GM18858 (cell line): ENCODE measurements around the gene NFATC3.

Experiments used
- ATAC-seq: cut with Tn5 transposase; IDR thresholded peaks from one replicate; pipeline ENCODE4 v1.9.1; 2021; ENCODE audit not compliant: unreplicated experiment

Gene NFATC3

DNA sequence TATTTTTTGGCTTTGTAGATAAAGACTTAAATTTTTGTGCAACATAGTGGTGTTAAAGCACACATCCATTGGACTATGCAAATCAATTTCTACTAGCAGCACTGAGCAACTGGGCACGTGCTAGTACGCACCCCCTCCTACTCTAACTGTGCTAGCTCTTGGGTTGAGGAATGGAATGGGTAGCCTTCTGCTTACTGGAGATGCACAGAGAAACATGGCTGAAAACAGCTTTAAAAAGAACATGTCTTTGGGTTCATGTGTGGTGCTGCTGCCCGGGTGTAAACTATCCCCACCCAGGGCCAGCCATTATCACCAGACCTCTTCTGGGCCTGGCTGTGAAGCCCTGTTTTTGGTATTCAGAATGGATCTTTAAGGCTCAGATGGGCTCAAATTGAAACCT lies 143.5 kb downstream of the NFATC3 start:
- no peak for ATAC-seq

DNA sequence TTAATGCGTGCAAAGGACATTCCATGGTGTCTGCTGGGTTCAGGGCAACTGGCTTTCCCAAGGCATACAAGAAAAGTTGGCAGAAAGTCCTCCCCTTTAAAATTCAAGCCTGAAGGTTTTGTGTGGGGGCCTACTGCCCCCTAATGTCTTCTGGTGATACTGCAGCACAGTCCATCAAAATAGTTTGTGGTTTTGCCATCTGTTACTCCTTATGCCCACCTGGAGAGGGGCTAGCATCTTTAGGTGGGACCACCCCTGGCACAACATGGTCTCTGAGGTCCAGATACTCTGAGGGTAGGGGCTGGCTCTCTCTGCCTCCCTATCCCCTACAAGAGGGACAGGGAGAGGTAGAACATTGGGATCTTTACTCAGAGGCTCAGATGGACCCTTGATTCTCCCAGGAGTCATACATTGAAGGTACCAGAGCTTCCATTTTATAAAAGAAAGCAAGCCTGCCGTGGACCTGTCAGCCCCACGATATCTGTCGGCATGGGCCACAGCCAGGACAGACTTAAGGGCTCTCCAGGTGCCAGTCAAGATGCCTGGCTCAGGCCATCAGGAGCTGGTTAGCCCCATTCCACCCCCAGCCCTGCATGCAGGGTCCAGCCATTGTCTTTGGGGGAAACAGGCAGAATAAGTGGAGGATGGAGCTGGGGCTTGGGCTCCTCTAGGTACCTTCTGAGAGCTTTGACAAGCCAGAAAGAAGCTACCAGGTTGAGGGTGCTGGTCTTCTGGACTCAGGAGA lies 144.4 kb downstream of the NFATC3 start:
- no peak for ATAC-seq

DNA sequence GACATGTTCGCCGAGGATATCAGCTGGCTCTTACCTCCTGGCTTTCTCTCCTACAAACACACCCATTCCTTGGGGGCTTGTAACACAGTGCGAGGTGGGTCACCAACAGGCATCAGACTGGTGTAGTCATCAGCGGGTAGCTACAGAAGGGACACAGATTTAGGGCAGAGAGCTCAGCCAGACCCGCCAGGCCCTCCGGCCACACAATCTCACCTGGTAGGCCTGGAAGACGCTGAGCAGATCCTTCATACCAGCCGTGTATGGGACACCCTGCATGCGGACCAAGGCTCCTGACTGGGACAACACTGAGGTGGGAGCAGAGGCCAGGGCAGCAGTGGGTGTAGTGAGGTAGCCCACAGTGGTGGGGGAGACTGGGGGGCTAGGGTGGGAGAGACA lies 145.0 kb downstream of the NFATC3 start:
- no peak for ATAC-seq

DNA sequence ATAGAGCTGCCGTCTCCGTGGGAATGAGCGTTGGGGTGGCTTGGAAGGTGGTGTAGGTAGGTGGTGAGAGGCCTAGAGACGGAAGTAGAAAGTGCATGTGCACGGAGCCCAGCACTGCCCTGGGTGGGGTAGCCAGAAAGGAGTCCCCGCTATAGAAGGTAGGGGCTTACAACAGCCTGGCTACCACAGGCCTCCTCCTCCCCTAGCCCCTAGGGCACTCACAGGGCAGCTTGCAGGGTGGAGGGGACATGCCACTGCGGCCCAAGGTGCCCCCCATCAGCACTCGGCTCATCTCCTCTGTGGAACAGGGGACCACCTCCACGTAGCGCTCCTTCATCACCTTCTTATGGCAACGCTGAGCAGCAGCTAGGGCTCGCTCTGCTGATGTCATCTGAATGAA lies 145.8 kb downstream of the NFATC3 start:
- no peak for ATAC-seq

DNA sequence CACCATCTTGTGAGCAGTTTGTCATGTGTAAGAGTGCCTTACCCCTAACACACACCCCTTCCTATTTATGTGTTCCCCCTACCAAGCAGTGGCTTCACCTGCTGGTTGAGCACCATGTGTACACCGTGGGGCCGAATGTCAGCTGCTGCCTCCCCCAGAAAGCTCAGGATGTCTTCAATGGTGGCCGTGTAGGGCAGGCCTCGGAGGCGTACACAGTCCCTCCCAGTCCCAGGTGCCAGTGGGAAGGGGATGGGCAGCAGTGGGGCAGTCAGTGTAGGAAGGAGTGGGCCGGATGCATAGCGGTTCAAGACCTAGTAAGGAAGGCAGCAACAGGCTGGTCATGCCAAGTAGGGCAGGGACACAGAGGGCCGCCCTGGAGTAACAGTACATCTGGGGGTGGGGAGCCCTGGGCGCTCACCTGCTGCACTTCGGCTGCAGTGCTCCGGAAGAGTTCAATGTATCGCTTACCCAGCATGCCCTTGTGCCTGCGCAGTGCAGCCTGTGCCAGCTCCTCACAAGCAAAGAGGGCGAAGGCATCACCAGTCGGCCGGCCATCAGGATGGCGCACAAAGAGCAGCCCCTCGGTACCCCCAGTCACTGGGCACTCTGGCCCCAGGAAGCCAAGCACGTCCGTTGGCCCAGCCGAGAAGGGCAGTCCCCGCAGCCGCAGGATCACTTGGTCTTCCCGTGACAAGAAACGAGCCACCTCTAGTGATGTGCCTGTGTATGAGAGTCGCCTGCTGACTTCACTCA lies 146.4 kb downstream of the NFATC3 start:
- no peak for ATAC-seq

DNA sequence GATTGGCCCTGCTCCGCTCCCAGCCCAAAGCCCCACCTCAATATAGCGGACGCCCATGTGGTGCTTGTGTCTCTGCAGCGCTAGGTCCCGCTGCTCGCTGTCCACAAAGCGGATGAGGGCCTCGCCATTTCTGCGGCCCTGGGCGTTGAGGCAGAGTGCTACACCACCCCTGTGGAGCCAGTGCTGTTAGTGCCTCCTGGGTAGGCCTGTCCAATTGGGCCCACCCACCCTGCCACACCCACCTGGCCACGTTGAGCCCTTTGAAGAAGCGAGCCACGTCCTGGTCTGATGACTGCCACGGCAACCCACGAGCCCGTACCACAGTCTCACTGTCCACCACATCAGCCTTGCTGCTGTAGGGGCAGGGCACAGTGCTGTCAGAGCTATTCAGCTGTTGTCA lies 147.2 kb downstream of the NFATC3 start:
- no peak for ATAC-seq

DNA sequence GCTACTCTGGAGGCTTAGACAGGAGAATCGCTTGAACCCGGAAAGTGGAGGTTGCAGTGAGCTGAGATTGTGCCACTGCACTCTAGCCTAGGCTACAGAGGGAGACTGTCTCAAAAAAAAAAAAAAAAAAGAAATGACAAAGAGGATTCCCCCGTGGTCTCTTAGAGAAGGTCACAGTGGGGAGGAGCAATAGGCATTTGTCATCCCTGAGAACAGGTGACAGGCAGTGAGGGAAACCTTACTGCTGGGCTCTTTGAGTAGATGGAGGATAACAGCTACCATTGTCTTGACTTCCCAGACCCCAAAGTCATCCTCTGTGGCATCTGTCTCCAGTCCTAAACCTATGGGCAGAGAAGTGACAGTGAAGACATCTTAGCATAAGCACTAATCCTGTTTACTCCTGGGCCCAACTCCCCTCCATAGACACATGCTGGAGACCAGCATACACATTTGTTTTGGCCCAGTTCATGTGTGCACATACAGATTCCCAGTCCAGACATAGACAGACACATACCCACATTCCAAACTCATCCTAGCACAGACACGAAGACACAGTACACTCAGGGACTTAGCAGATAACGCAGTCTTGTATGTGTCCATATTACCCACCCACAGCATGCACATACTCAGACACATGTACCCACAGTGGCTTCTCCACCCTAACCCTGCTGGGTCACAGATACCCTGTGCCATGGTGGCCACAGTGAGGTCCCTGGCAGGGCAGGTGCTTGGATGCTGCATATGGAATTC lies 148.1 kb downstream of the NFATC3 start:
- no peak for ATAC-seq

DNA sequence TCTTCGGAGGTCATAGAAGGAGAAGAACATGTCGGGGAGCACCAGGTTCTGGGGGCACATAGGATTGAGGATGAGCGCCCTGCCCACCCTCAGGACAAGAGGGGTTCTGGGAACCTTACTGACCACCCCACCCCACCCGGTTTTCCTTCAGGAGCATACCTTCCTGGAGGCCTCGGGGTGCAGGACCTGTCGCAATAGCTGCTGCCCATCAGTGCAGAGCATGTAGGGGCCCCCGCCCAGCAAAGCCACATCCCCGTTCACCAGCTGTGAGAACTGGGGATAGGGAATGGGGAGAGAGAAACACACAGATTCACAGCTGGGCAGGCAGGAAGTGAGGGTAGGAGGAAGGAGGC lies 148.6 kb downstream of the NFATC3 start:
- no peak for ATAC-seq

DNA sequence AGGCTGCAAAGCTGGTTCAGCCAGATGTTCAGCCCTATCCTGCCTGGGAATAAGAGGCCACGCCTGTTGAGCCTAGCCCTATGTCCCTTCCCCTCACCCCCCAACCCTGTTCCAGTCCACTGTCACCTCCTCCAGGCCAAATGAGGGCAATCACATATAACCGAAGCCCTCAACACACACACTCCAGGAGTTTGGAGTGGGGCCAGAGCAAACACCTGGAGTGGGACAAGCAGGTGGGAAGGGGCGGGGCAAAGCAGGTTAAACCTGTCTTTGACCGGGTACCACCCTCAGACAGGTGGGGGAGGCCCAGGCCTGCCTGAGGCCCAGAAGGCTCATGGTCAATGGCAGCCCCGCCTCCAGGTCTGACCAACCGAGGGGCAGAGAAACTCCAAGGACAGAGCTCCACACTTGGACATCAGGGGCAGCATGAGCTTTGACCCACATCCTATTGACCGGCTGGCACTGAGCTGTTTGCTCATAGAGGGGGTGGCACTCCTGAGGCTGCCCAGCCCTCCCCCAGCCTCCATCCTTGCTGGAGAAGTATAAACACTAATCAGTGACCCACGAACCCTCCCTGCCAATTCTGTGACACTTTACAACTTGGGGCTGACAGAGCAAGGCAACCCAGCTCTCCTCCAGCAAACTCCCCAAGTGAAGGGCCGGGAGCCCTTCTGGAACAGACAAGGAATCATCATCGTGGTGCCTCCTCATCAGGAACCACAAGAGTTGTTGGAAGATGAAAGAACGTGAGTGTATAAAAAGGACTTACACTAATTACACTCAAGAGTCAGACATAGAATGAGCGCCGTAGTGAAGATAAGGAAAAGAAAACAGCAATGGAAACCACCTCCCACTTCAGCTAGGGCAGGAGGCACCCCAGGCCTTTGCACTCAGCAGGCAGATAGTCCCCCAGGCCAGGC lies 149.3 kb downstream of the NFATC3 start:
- no peak for ATAC-seq

DNA sequence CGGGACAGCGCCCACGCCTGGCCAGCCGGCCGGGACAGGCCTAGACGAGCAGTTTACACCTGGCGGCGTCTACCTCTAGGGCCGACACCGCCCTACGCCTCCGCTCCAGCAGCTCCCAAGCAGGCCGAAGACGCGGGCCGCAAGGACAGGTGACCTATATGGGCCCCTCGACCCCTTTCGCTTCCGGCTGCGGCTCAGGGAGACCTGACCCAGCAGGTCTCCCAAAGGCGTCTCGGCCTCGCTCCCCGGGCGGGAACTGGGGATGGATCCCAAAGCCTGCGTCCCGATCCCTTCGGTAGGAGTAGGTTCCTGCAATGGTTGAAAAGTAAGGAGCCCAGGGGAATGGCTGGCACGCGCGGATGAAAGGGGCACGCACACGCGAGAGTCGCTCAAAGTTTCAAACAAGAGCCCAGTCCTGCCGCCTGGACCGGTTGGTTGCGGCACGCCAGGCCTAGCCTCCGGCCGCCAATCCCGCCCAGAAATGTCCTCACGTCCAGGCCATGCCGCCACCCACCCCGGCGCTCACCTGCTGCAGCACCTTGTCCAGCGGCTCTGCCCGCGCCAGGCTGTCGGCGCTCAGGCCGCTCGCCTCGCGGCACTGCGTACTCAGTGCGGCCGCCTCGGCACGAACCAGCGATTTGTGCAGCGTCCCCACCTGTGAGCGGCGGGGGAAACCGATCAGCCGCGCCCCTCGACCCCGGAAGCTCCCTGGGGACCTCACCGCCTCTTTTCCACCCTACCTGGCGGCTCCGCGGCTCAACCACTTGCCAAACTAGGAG lies 150.1 kb downstream of the NFATC3 start:
- no peak for ATAC-seq

DNA sequence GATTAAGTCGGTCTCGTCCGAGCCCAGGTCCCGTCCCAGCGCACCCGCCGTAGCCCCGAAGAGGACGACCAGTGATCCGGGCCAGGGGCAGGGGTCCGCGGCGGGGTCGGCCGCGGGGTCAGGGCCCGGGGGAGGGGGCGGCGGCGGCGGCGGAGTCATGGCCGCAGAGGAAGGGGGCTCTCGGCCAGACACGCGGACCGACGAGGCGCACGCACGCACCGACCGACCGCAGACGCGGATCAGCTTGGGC lies 150.6 kb downstream of the NFATC3 start, which contains the start of gene ESRP2:
Gene ESRP2, minus strand, starts transcription at position 241 of the 250 bp plus-strand sequence. Its CDS starts 82 bp downstream, at position 159.
- ATAC-seq = no peak

DNA sequence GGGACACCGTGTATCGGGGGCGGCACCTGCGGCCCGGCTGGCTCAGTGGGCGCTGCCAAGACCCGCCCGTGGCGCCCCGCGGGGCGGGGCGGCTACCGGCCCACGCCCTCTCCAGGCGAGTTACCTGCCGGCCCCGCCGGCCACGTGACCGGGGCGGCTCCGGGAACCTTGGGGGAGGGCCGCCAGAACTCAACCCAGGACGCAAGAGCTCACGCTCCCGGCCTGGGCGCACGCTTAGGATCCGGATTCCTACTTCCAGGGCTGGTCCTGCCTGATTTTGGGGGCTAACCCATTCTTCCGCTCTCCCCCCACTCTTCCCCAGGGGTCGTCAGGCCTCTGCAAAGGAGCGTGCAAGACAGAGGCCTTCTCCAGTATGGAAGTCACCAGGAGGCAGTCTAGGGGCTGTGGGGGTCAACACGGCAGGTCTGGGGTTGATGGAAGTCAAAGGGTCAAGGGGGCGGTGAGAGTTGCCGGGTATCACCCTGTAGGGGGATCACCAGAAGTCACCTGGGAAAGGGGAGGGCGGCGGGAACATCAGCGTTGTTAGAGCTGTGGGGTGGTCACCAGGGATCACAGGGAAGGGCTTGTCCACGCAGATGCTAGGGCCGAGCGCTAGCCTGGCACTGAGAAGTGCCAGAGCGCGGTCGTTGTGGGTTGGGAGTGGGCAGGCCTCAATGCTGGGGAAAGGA lies 151.1 kb downstream of the NFATC3 start:
- ATAC-seq = no peak

DNA sequence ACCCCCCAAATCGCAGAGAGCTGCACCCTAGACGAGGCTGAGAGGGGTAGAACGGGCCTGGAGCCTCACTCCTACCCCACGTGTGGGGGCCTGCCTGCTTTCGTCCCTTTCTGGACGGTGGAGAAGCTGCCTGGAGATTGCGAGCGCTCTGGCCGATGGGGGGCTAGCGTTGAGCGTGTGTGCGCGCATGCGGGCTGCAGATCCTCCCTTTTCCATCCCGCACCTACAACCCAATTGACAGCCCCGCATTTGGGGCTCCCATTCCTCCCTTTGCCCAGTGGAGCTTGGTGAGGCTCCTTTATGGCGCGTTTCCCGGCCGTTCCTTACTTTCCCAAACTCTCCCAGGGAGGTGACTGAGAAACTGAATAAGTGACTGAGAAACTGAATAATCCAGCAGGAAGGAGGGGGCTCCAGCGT lies 151.7 kb downstream of the NFATC3 start:
- no peak for ATAC-seq

DNA sequence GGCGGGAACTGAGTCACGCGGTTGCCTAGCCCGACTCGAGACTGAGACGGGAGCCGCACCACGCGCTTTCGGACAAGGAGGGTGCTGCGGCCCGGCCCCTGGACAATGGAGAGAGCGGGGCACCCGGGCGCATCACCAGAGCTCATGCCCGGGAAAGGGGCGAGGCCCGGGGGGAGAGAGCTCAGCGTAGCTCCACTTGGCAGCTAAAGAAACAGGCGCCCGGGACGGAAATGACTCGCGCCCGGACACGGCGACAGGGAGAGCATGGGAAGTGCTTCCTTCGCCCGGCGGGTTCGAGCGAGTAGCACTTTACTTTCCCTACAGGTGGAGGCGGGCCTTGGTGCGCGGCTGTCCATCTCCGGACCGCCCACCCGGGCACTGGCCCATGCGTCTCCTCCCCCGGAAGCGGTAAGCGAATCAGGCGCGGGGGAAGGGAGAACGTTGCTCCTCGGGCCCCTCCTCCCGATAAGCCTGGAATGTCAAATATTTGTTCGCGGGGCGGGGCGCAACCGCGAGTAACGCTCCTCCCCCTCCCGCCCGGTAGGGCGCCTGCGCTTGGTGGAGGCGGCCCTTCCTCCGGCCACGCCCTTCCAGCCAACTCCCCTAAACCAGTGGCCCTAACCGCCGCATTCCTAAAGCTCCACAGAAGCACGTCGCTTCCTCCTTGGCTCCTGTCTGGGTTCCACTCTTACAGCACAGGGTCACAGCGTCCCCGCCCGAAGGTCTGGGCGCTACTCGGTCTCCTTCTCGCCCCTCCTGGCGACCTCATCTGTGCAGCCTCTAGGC lies 152.3 kb downstream of the NFATC3 start:
- ATAC-seq = no peak

DNA sequence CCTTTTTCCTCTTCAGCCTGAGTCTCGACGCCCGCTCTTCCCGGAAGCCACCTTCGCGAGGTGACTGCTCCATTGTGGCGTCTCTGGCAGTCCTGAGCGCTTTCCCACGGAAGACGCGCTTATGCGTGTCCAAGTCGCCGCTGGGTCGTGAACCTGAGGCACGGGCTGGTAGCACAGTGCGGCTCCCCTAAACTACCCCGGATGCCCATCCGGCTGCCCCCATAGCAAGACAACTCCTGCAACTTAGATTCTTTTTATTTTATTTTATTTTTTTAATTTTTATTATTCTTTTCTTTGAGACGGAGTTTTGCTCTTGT lies 152.8 kb downstream of the NFATC3 start:
- ATAC-seq = no peak

DNA sequence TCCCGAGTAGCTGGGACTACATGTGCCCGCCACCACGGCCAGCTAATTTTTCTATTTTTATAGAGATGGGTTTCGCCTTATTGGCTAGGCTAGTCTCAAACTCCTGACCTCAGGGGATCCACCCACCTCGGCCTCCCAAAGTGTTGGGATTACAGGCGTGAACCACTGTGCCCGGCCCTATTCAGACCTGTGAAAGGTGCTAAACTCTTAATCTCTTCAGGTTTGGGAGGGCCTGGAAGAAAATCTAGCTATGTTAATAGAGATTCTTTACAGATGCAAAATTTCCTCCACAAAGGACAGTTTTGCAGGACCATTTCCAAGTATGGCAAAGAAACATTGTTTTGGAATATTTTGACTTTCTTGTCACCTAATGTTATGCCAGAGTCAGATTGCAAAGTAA lies 156.9 kb downstream of the NFATC3 start:
- no peak for ATAC-seq

DNA sequence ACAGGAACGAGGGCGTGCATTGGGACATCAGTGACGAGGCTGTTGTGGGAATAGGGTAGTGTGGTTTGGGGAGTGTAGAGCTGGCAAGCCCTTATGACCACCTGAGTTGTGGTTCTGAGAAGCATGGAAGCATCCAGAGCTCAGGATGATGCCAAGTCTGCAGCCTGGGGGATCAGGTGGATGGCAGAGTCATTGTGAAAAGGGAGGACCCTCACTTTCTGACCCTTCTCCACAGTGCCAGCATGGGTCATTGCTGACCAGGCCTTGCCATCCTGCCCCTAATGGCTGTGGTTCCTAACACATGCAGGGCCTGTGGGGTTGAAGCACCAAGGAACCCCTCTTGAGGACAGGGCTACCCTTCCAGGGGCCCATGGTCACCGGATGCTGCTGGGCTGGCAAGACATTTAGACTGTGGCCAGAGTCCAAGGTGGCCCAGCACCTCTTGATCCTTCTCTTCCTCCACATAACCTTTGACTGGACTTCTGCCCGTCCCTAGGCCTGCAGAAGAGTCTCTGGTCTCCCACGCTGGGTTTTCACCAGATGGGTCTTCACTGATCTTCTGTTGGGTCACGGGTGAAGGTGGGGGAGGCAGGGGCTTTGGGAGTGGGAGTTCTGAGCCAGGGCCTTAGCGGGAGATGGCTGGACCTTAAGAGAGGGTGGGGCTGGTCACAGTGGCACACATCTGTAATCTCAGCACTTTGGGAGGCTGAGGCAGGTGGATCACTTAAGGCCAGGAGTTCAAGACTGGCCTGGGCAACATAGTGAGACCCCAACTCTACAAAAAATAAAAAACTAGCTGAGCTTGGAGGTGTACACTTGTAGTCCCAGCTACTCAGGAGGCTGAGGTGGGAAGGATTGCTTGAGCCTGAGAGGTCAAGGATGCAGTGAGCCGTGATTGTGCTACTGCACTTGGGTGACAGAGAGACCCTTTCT lies 158.0 kb downstream of the NFATC3 start:
- no peak for ATAC-seq

DNA sequence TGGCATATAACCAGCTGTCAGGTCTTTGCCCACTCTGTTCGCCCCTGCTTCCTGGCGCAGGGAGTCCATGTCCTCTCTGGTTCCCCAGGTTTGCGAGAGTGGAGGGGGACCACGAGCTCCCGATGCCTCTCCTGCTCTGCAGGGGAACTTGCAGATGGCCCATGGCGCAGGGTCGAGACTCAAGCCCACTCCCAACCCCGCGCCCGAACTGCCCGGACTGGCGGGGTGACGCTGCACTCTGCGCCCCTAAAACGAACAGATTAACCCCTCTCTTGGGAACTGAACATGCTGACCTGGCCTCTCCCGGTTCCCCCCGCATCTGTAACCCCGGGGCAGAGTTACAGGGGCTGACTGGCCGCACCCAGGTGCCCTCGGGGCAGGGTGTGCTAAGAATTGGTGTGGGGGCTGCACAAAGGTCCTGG lies 159.3 kb downstream of the NFATC3 start:
- ATAC-seq = no peak
